Activated CD8-positive, alpha-beta memory T cell treated with anti-CD3 and anti-CD28 coated beads for 1 hour (primary cell): ENCODE results near the gene UMOD.

Experiments used
- DNase-seq, 2 donors: peaks; one replicate each; pipeline ENCODE4 v3.0.0-alpha.2; 2020; ENCODE audit warnings: low read depth in 1 of 2; ENCODE audit errors: extremely low read depth in 1 of 2

Gene UMOD

DNA sequence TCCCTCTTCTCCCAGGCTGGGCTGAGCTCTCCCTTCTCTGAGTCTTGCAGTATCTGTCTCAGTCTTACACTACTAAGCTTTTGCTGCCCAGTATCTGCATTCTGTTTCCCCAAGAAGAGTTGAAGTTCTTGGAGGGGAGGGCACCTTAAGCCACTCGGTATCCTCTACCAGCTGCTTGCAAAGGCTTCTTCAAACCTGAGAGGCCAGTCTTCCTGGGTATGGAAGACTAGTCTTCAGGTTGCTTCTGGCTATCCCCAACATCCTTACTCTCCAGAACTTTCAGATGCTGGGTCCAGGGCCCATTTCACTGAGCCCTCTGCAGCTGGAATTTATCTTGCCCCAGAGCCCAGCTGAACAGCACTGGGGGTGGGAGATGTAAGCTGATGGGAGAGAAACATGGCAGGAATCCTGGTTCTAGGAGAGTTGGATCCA lies 45.3 kb downstream of the UMOD start:
- no peak for DNase-seq

DNA sequence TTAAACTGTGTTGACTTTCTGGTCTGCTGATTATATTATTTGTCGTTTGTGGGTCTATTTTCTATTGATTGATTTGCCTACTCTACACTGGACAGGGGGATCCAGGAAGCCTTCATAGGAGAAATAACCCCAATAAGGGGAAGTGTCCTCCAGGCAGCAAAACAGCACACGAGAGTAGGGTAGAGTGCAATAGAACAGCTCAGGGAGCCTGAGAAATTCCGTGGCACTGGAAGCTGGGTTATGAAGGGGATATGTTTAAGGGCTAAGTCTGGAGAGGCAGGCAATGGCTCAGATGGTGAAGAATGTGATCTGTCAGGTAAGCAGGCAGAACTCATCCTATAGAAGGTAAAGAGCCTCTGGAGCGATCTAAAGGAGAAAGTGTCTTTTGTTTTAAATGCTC lies 46.1 kb downstream of the UMOD start:
- DNase-seq: no peak

DNA sequence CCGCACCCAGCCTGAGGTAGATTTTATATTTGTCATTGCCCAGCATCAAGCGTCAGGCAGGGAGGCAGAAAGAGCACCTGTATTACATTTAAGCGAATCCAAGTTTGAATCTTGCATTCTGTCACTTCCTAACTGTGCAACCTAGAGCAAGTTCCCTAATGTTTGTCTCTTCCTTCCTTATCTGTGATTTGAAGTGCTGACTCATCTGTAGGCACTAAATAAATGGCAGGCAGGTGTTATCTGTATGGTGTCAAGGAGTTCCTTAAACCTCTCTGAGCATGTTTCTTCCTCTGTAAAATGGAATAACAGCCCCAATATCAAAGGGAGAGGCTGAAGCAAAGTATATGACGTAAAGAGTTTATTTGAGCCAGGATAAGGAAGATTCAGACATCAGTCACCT lies 49.5 kb downstream of the UMOD start:
- DNase-seq: no peak

DNA sequence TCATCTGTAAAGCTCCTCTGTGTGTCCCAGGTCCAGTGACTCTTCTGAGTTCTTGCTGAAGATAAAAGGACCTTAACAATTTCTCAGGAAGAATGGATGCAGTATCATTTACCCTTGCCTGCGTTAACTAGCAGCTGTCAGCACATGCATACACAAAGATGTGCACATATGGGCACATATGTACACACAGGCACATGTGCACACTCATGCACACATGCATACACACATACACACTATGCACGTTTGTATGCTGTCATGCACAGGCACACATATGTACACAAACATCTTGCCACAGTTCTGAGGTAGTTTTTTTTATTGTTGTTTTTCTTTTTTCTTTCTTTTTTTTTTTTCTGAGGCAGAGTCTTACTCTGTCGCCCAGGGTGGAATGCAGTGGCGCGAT lies 50.1 kb downstream of the UMOD start:
- no peak for DNase-seq

DNA sequence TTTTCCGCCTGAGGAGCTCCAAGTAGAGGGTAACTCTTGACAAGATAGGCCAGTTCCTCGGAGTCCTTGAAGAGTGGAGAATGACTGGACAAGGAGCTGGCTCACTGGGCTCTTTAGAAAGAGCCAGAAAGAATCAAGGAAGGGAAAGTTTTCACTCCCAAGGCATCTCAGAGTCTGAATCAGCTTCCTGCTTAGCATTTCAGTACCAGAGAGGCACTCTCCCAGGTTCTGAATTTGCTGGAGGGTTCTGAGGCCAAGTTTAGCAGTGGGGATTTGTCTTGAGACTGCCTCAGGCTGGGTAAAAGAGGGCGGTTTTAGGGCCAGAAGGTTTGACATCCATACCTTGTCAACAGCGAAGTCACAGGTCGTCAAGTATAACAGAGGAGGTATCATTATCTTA lies 50.7 kb downstream of the UMOD start:
- no peak for DNase-seq

DNA sequence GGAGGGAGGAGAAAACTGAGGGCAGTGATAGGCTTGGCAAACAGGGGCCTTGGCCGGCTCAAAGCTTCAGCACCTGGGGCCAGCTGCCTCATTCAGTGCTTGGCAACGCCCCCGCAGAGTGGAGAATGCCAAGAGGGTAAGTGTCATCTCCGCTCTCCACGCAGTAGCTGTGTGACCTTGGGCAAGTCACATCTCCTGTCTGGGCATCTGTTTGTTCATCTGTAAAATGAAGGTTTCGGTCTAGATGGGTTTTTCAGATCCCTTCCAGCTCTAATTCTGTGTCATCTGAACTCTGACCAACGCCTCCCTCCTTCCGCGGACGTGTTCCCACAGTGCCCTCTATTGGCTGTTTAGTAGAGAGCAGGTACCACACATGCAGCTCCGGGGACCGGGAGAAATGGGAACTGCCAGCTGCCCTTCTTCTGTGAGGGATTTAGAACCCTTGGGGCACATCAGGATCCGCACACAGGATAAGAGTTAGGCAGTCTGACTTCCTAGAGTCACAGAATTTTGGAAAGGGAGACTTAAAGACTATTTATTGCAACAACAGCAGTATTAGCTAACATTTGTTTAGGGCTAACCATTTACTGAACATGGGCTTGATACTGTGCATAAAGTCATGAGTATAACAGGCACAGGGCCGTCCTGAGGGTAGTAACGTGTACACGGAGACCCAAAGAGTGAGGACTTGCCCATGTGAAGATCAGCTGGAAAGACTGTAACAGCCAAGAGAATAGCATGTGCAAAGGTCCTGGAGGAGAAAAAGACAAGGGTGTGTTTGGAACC lies 52.0 kb downstream of the UMOD start:
- no peak for DNase-seq

DNA sequence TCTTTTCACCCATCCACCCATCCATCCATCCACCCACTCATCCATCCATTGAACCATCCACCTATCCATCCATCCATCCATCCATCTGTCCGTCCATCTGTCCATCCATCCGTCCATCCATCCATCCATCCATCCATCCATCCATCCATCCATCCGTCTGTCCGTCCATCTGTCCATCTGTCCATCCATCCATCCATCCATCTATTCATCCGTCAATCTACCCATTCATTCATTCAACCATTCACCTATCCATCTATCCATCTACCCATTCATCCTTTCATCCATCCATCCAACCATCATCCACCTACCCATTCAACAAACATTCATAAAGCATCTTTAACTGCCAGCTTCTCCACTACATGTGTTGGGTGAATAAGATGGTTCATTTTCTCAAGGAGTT lies 54.1 kb downstream of the UMOD start:
- DNase-seq: no peak

DNA sequence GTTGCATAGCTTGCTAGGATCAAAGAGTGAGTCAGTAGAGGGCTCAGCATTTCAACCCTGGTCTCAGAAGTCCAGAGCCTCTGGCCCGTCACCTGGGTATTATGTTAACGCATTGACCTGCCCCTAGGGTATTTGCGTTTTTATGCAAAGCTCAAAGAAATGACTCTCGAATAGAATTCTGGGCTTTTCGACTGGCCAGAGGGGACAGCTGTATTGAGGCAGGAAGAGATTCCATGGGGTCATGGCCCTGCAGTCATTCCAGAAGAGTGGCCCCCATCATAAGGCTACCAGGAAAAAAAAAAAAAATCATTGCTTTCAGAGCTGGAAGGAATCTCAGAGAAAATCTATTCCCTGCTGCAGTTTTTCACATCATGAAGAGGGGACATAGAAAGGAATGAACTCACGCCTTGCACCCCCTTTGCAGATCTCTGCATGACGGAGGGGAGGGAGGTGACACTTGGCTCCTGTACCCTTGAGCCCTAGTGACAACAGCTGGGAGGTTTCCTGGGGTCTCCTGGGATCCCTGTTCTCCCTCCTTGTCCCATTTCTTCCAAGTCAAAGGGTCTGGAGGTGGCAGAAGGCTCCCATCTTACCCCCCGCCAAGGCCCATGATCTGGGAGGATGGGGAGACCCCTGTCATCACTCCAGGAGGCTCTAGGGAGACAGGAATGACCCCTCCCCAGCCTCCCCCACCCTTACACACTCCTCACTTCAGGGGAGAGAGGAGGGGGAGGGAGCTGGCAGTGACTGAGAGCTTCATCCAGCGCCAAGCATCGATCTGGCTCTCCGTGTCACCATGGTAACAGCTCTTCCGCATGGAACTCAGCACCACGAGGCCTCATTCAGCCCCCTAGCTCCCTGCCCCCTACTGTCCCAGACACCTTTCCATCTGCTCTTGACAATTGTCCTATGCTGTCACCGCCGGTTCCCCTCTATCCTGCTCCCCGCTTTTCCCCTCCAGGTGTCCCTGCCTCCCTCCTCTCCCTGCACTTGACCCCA lies 61.0 kb downstream of the UMOD start:
- no peak for DNase-seq

DNA sequence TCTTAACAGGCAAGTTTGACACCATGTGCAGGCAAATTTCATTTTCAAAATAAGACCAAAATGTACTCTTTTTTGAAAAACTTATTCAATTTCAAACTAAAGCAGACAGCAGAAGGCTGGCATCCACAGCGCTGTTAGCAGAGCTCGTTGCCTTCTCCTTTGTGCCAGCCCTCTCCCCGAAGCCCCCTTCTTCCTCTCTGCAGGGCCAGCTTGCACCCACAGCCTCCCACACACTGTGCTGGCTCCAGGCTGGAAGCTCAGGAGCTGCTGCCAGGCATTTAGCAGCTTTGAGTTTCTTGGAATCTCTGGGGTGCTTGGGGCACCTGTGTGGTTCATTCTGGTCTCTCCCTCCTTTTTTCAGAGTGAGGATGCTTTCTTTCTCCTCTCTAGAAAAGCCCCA lies 62.9 kb downstream of the UMOD start:
- DNase-seq: no peak

DNA sequence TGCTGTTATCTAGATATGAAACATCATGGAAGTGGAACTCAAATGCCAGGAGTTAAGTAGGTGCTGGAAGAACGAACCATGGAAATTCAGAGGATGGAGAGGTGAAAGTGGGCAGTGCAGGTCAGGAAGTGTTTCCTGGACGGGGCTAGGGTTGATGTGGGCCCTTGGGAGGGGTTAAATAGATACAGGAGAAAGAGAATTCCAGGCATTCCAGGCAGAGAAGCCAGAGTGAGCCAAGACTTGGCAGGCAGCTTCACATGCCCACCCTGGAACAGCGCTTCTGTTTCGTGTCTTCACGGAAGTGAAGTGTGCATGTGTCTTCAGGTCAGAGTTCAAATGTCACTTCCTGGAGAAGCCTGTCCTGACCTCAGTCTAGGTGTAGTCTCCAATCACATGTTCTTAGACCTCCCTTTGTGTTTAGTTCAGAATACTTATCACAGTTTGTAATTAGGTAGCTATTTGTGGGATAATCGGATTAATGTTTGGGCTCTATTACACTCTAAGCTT lies 66.5 kb downstream of the UMOD start:
- no peak for DNase-seq
